ENCODE data around the gene PRDM1.
"Not testable (repeated sequence)": the region's sequence is repeated elsewhere in the genome, so short reads cannot be mapped to it uniquely, and the experiment has no call there.

The PRDM1 gene

GRCh38 chr6:106142876-106143431 lies 56.8 kb downstream of the PRDM1 start:
- no peak for DNase-seq

- DNase-seq, result no peak
These were observed 57.5 kb downstream of the PRDM1 start for GRCh38 chr6:106143665-106144064.

GRCh38 chr6:106145144-106145543 lies 59.0 kb downstream of the PRDM1 start:
- no peak for DNase-seq

GRCh38 chr6:106145741-106146227 lies 59.6 kb downstream of the PRDM1 start:
- no peak for DNase-seq

- no peak for DNase-seq
These were observed 60.8 kb downstream of the PRDM1 start for GRCh38 chr6:106146852-106147351.

- no peak for DNase-seq
These were observed 61.3 kb downstream of the PRDM1 start for GRCh38 chr6:106147476-106147875.

GRCh38 chr6:106149472-106150069 lies 63.4 kb downstream of the PRDM1 start:
- DNase-seq, result no peak

GRCh38 chr6:106152476-106152875 lies 66.3 kb downstream of the PRDM1 start:
- DNase-seq, result not testable (repeated sequence)

- DNase-seq, result no peak
These were observed 66.8 kb downstream of the PRDM1 start for GRCh38 chr6:106152952-106153351.

GRCh38 chr6:106154326-106154725 lies 68.2 kb downstream of the PRDM1 start:
- DNase-seq, result no peak

- no peak for DNase-seq
These were observed 69.2 kb downstream of the PRDM1 start for GRCh38 chr6:106155219-106155830.

- DNase-seq, result no peak
These were observed 70.3 kb downstream of the PRDM1 start for GRCh38 chr6:106156413-106156812.

- no peak for DNase-seq
These were observed 70.7 kb downstream of the PRDM1 start for GRCh38 chr6:106156863-106157262.

- no peak for DNase-seq
These were observed 72.7 kb downstream of the PRDM1 start for GRCh38 chr6:106158816-106159215.

Data from midbrain (tissue), 1 donor.